ENCODE results near the gene ATRIP.
"Not testable (repeated sequence)": the region's sequence is repeated elsewhere in the genome, so short reads cannot be mapped to it uniquely, and the experiment has no call there.

DNA sequence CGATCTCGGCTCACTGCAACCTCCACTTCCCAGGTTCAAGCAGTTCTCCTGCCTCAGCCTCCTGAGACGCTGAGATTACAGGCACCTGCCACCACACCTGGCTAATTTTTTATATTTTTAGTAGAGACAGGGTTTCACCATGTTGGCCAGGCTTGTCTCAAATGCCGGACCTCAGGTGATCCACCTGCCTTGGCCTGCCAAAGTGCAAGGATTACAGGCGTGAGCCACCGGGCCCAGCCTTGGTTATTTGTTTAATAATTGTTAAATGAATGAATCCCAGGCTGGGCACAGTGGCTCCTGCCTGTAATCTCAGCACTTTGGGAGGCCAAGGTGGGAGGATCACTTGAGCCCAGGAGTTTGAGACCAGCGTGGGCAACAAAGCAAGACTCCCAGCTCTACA is 15.2 kb downstream of the ATRIP start:
- TF ChIP-seq, protein P1, sequence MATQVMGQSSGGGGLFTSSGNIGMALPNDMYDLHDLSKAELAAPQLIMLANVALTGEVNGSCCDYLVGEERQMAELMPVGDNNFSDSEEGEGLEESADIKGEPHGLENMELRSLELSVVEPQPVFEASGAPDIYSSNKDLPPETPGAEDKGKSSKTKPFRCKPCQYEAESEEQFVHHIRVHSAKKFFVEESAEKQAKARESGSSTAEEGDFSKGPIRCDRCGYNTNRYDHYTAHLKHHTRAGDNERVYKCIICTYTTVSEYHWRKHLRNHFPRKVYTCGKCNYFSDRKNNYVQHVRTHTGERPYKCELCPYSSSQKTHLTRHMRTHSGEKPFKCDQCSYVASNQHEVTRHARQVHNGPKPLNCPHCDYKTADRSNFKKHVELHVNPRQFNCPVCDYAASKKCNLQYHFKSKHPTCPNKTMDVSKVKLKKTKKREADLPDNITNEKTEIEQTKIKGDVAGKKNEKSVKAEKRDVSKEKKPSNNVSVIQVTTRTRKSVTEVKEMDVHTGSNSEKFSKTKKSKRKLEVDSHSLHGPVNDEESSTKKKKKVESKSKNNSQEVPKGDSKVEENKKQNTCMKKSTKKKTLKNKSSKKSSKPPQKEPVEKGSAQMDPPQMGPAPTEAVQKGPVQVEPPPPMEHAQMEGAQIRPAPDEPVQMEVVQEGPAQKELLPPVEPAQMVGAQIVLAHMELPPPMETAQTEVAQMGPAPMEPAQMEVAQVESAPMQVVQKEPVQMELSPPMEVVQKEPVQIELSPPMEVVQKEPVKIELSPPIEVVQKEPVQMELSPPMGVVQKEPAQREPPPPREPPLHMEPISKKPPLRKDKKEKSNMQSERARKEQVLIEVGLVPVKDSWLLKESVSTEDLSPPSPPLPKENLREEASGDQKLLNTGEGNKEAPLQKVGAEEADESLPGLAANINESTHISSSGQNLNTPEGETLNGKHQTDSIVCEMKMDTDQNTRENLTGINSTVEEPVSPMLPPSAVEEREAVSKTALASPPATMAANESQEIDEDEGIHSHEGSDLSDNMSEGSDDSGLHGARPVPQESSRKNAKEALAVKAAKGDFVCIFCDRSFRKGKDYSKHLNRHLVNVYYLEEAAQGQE (IDR thresholded peaks at IDR 0.05; ENCODE audit: low read depth, low read length), result not testable (repeated sequence)
- TF ChIP-seq CHD2 (IDR thresholded peaks at IDR 0.05; ENCODE audit: borderline replicate concordance, low read depth, low read length); BHLHE40 (IDR thresholded peaks at IDR 0.05; ENCODE audit: borderline replicate concordance in 1 of 2, low read depth in 2 of 2, low read length in 1 of 2); ASH2L (IDR thresholded peaks at IDR 0.05; ENCODE audit: borderline replicate concordance, low read depth); KDM1A (IDR thresholded peaks at IDR 0.05; ENCODE audit: borderline replicate concordance); POLR2A (IDR thresholded peaks at IDR 0.05; ENCODE audit: low read depth, low read length); EP300 (IDR thresholded peaks at IDR 0.05; ENCODE audit: borderline replicate concordance in 1 of 2, control insufficient read depth in 1 of 2, low read depth in 2 of 2, low read length in 2 of 2); ZNF217 (IDR thresholded peaks at IDR 0.05); KLF5 (IDR thresholded peaks at IDR 0.05; ENCODE audit: partially characterized antibody); SRF (IDR thresholded peaks at IDR 0.05; ENCODE audit: low read depth in 2 of 2, low read length in 2 of 2); EGR1 (IDR thresholded peaks at IDR 0.05; ENCODE audit: borderline replicate concordance in 1 of 2, low read depth in 2 of 2, low read length in 2 of 2); FOS (IDR thresholded peaks at IDR 0.05; ENCODE audit: borderline replicate concordance, extremely low read depth, insufficient read length); POLR2AphosphoS5 (IDR thresholded peaks at IDR 0.05; ENCODE audit: low read length): not testable (repeated sequence)
- TF ChIP-seq, protein P2, sequence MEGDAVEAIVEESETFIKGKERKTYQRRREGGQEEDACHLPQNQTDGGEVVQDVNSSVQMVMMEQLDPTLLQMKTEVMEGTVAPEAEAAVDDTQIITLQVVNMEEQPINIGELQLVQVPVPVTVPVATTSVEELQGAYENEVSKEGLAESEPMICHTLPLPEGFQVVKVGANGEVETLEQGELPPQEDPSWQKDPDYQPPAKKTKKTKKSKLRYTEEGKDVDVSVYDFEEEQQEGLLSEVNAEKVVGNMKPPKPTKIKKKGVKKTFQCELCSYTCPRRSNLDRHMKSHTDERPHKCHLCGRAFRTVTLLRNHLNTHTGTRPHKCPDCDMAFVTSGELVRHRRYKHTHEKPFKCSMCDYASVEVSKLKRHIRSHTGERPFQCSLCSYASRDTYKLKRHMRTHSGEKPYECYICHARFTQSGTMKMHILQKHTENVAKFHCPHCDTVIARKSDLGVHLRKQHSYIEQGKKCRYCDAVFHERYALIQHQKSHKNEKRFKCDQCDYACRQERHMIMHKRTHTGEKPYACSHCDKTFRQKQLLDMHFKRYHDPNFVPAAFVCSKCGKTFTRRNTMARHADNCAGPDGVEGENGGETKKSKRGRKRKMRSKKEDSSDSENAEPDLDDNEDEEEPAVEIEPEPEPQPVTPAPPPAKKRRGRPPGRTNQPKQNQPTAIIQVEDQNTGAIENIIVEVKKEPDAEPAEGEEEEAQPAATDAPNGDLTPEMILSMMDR (IDR thresholded peaks at IDR 0.05 in 2 of 3, conservative IDR thresholded peaks at IDR 0.05 in 1 of 3; ENCODE audit: control insufficient read depth in 2 of 3, extremely low read depth in 1 of 3, insufficient read depth in 1 of 3, low read depth in 3 of 3, low read length in 3 of 3), result not testable (repeated sequence)

All from GM12878 (cell line).